C4-2B (cell line): Measurements from ENCODE around the gene ENO4.

Experiments used
- H3K27ac ChIP-seq: fragments of 450-650 bp; 2 replicates; pipeline ENCODE4 v1.5.1; 2017
- ZFX ChIP-seq: fragments of 450-650 bp; IDR thresholded peaks from 2 replicates; pipeline ENCODE4 v1.6.1; 2017
- TF ChIP-seq, protein P1 (sequence below): fragments of 450-650 bp; conservative IDR thresholded peaks from 2 replicates; pipeline ENCODE4 v1.5.1; 2017; ENCODE audit warnings: mild to moderate bottlenecking

ENO4 gene

DNA sequence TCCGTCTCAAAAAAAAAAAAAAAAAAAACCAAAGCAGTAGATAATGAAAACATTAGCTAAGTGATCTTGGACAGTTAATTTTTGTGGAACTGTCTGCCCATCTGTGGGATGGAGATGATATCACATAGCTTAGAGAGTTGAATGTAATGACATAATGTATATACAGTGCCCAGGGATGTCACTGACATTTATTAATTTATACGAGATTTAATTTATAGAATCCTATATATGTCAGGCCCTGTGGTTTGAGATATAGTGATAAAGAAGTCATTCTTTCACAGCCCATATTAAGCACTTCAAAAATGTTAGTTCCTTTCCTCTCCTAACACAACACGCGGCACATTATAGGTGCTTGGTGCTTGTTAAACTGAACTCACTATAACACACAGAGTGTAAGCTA is 4.0 kb downstream of the ENO4 start:
- TF ChIP-seq, protein P1, sequence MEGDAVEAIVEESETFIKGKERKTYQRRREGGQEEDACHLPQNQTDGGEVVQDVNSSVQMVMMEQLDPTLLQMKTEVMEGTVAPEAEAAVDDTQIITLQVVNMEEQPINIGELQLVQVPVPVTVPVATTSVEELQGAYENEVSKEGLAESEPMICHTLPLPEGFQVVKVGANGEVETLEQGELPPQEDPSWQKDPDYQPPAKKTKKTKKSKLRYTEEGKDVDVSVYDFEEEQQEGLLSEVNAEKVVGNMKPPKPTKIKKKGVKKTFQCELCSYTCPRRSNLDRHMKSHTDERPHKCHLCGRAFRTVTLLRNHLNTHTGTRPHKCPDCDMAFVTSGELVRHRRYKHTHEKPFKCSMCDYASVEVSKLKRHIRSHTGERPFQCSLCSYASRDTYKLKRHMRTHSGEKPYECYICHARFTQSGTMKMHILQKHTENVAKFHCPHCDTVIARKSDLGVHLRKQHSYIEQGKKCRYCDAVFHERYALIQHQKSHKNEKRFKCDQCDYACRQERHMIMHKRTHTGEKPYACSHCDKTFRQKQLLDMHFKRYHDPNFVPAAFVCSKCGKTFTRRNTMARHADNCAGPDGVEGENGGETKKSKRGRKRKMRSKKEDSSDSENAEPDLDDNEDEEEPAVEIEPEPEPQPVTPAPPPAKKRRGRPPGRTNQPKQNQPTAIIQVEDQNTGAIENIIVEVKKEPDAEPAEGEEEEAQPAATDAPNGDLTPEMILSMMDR: no peak

DNA sequence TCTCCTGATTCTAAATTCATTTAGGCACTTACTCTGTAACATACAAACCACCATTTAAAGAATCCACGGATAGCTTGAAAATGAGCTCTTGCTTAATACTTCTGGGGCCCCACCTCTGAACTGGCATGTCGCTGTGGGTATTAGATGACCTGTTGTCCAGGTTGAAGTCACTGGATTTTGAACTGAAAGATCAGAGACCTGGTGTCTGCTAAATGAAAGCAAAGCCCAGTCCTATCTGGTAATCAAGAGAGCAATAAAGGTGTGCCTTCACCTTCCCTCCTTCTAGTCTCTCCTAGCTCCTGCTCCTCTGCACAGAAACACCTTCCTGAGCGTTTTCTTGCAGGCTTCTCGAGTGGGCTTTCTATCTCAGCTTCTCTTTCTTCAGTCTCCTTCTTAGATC is 4.4 kb downstream of the ENO4 start:
- TF ChIP-seq, protein P1: no peak
- TF ChIP-seq ZFX: no peak
- no peak overlapping the region for H3K27ac ChIP-seq

More for the DNA sequence above, 4.0 kb downstream of the ENO4 start:
- no peak overlapping the region for H3K27ac ChIP-seq

DNA sequence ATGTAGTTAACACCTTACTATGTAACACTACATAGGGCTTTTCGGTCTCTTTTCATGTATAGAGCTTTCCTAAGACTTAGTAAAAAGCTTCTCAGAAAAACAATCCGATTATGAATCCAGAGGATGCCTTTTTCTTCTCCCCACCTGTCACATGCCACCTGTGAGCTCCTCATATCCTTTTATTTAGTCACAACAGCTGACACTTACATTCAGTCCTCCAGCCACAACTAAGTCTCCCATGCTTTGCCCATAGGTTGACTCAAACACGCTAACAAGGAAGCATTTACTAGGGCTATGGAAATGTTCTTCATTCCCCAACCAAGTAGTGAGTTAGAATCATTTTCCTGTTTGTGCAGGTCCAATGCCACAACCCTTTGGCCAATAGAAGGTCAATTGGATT is 7.9 kb downstream of the ENO4 start:
- TF ChIP-seq, protein P1: no peak
- no peak for TF ChIP-seq ZFX
- H3K27ac ChIP-seq: no peak overlapping the region

DNA sequence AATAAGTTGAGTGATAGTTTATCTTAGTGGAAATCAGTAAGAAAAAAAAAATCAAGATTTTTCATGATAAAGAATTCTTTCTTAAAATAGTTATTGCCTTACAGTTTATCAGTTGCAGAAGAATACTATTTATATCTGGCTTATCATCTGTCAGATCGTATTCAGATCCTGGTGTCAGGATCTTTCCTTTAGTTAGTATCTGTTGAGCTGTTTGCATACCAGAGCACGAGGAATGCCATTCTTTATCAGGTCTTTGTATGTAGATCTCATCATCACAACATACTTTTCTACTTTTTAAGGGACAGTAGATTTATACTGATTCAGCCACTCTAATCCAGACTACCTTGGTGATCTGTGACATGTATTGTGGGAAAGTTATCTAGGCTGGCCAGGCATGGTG is 12.5 kb downstream of the ENO4 start:
- no peak overlapping the region for H3K27ac ChIP-seq
- TF ChIP-seq, protein P1: no peak
- TF ChIP-seq ZFX: no peak

DNA sequence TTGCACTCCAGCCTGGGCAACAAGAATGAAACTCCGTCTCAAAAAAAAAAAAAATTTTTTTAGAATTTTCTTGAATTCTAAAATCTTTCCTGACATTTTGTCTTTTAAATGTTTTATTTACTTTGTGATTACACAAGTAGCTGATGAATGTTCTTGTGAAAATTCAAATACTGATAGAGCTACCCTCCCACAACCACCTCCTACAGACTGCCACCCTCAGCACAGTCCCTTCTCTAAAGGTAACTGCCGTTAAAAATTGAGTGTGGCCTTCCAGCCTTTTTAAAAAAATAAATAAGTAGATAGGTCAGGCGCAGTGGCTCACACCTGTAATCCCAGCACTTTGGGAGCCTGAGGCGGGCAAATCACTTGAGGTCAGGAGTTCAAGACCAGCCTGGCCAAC is 15.1 kb downstream of the ENO4 start:
- no peak overlapping the region for H3K27ac ChIP-seq
- TF ChIP-seq, protein P1: no peak
- TF ChIP-seq ZFX: no peak

DNA sequence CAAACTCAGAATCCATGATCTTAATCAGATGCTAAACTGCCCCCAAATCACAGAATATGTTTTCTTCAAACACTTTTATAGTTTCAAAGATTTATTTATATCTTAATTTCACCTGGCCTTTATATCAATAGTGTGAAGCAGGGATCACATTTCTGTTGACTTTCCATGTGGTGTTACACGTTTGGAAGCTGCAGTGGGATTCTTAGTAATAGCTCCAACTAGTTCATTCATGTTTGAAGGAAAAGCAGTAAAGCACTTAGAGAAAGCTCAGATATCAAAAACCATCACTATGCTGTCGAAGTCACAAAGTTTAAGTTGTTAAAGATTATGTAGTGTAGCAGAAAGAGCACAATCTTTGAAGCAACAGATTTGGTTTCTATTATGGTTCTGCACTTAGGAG is 16.8 kb downstream of the ENO4 start:
- no peak for TF ChIP-seq ZFX
- TF ChIP-seq, protein P1: no peak
- H3K27ac ChIP-seq: no peak overlapping the region

DNA sequence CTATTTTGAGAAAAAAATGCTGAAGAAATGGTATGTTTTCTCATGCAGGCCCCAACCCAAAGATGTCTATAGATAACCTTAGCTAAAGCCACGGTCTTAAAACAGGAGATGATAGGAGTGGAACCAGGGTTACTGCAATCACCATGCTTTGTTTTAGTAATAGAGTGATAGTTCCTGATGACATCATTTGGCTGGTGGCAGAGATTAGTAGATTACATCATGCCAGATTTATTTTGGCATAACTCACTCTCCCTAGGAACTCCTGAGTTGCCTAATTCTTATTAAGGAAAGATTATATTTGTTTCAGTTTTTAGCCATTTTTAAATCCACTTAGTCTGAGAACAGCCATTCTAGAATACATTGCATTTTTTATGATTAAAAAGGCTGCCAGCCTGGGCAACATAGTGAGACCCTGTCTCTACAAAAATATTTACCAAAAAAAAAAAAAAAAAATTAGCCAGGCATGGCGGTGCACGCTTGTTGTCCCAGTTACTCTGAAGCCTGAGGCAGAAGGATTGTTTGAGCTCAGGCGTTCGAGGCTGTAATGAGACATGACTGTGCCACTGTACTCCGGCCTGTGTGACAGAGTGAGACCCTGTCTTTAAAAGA is 17.8 kb downstream of the ENO4 start:
- TF ChIP-seq, protein P1: no peak
- TF ChIP-seq ZFX: no peak

More for the DNA sequence above, 17.8 kb downstream of the ENO4 start:
- H3K27ac ChIP-seq: no peak overlapping the region; the same call in 1 of the 2 replicates
